Neural crest cell (in vitro differentiated cells): Measurements from ENCODE around the gene TRIM65. TPM values are rescaled to one million over a fixed set of nuclear protein-coding genes. Genes with fewer than 3 reads are reported as not detected.

Experiments
- DNase-seq: peaks from one replicate; pipeline ENCODE4 v3.0.0; 2021; ENCODE audit warnings: low read depth, mixed read lengths, low spot score
- H3K27ac Mint-ChIP-seq: one replicate; pipeline ENCODE4 v1.8.0; 2021; ENCODE audit warnings: mild to moderate bottlenecking, mixed read lengths; ENCODE audit not compliant: unreplicated experiment
- H3K27me3 Mint-ChIP-seq: 2 replicates; pipeline ENCODE4 v1.8.0; 2021; ENCODE audit warnings: low read depth, mild to moderate bottlenecking, mixed read lengths
- H3K36me3 Mint-ChIP-seq: 2 replicates; pipeline ENCODE4 v1.8.0; 2021; ENCODE audit warnings: low read depth, mild to moderate bottlenecking, mixed read lengths
- H3K4me1 Mint-ChIP-seq: 2 replicates; pipeline ENCODE4 v1.8.0; 2021; ENCODE audit warnings: mixed read lengths
- H3K4me3 Mint-ChIP-seq: one replicate; pipeline ENCODE4 v1.8.0; 2021; ENCODE audit warnings: mild to moderate bottlenecking, mixed read lengths
- H3K9me3 Mint-ChIP-seq: 2 replicates; pipeline ENCODE4 v1.8.0; 2021; ENCODE audit warnings: mixed read lengths
- CTCF ChIP-seq: fragments of 200-600 bp; sonication (generic); conservative IDR thresholded peaks from 2 replicates; pipeline ENCODE4 v1.5.0; 2021; ENCODE audit warnings: antibody characterized with exemption, mild to moderate bottlenecking
- total RNA-seq: library from RNA; stranded (reverse); gene quantifications from 2 replicates; pipeline ENCODE4 v1.2.1, GENCODE V29; 2021

TRIM65 gene
- total RNA-seq, 1 donor from 2014 or later = 23.3 TPM

GRCh38 chr17:75842963-75843576 lies 53.7 kb downstream of the TRIM65 start:
- H3K9me3 Mint-ChIP-seq = no peaks in the 10 kb centered on the region
- no peak for TF ChIP-seq CTCF
- H3K27me3 Mint-ChIP-seq = no peaks in the 10 kb centered on the region
- no peak overlapping the region for H3K27ac Mint-ChIP-seq
- H3K4me1 Mint-ChIP-seq = peaks cover 9% of the 10 kb centered on the region
- no peak for DNase-seq
- H3K36me3 Mint-ChIP-seq = no peaks in the 10 kb centered on the region
- no peak overlapping the region for H3K4me3 Mint-ChIP-seq

- Mint-ChIP-seq H3K27ac (no peak overlapping the region), H3K36me3 (no peaks in the 10 kb centered on the region), H3K4me3 (no peak overlapping the region)
Measured at GRCh38 chr17:75842411-75842810, 54.3 kb downstream of the TRIM65 start.

GRCh38 chr17:75840799-75841164 lies 56.0 kb downstream of the TRIM65 start:
- H3K4me3 Mint-ChIP-seq = no peak overlapping the region
- TF ChIP-seq CTCF = no peak
- DNase-seq = no peak
- H3K27ac Mint-ChIP-seq = no peak overlapping the region
- no peaks in the 10 kb centered on the region for H3K36me3 Mint-ChIP-seq
- no peaks in the 10 kb centered on the region for H3K9me3 Mint-ChIP-seq
- no peaks in the 10 kb centered on the region for H3K27me3 Mint-ChIP-seq
- peaks cover 6% of the 10 kb centered on the region for H3K4me1 Mint-ChIP-seq

More at GRCh38 chr17:75842411-75842810, 54.3 kb downstream of the TRIM65 start:
- no peaks in the 10 kb centered on the region for H3K27me3 Mint-ChIP-seq
- no peak for TF ChIP-seq CTCF
- no peaks in the 10 kb centered on the region for H3K9me3 Mint-ChIP-seq
- DNase-seq = no peak
- peaks cover 9% of the 10 kb centered on the region for H3K4me1 Mint-ChIP-seq

GRCh38 chr17:75839942-75840798 lies 56.6 kb downstream of the TRIM65 start:
- no peaks in the 10 kb centered on the region for H3K4me1 Mint-ChIP-seq
- no peak overlapping the region for H3K4me3 Mint-ChIP-seq
- no peak for TF ChIP-seq CTCF
- DNase-seq = no peak
- H3K27me3 Mint-ChIP-seq = no peaks in the 10 kb centered on the region
- no peaks in the 10 kb centered on the region for H3K36me3 Mint-ChIP-seq
- H3K9me3 Mint-ChIP-seq = no peaks in the 10 kb centered on the region
- H3K27ac Mint-ChIP-seq = no peak overlapping the region

Other genes starting within 250 kb of the TRIM65 start
- 47.3 and 47.5 TPM in 2 replicates for gene RECQL5, start 229.8 kb downstream of the TRIM65 start, total RNA-seq
- 113 and 123 TPM in 2 replicates for gene SAP30BP, start 229.6 kb downstream of the TRIM65 start, total RNA-seq
- 0.64 and 1.4 TPM in 2 replicates for gene ITGB4, start 175.5 kb downstream of the TRIM65 start, total RNA-seq
- gene GALK1, start 131.8 kb downstream of the TRIM65 start, total RNA-seq = 11.9 and 13.1 TPM in 2 replicates
- gene UNK, start 112.1 kb downstream of the TRIM65 start, total RNA-seq = 49.3 and 49.4 TPM in 2 replicates
- 1.1 and 3.1 TPM in 2 replicates for gene UNC13D, start 52.5 kb downstream of the TRIM65 start, total RNA-seq
- gene WBP2, start 41.6 kb downstream of the TRIM65 start, total RNA-seq = 49.3 and 53.3 TPM in 2 replicates
- gene TRIM47, start 18.4 kb downstream of the TRIM65 start, total RNA-seq = 0.91 and 1.9 TPM in 2 replicates
- gene MRPL38, start 7.9 kb upstream of the TRIM65 start, total RNA-seq = 111 and 115 TPM in 2 replicates
- 21.7 and 25.9 TPM in 2 replicates for gene FBF1, start 44.1 kb upstream of the TRIM65 start, total RNA-seq
- gene ACOX1, start 82.2 kb upstream of the TRIM65 start, total RNA-seq = 19.3 and 22.3 TPM in 2 replicates
- 9.1 and 10.1 TPM in 2 replicates for gene TEN1, start 82.3 kb upstream of the TRIM65 start, total RNA-seq
- gene CDK3, start 103.9 kb upstream of the TRIM65 start, total RNA-seq = 7.9 and 9.4 TPM in 2 replicates
- not detected in 2 replicates for gene EVPL, start 130.4 kb upstream of the TRIM65 start, total RNA-seq
- gene SRP68, start 175.6 kb upstream of the TRIM65 start, total RNA-seq = 87.9 and 91.6 TPM in 2 replicates
- gene GALR2, start 177.8 kb upstream of the TRIM65 start, total RNA-seq = not detected in 2 replicates
- 0.19 TPM in 1 of 2 replicates, not detected in the other for gene ZACN, start 182.2 kb upstream of the TRIM65 start, total RNA-seq
- 195 and 205 TPM in 2 replicates for gene EXOC7, start 206.8 kb upstream of the TRIM65 start, total RNA-seq
- gene FOXJ1, start 244.3 kb upstream of the TRIM65 start, total RNA-seq = 4.3 and 4.5 TPM in 2 replicates